ENCODE results near the gene KRTAP10-6. TPM values are rescaled to one million over a fixed set of nuclear protein-coding genes. Genes with fewer than 3 reads are reported as not detected.
"Not testable (repeated sequence)": the region's sequence is repeated elsewhere in the genome, so short reads cannot be mapped to it uniquely, and the experiment has no call there.

KRTAP10-6 gene
- total RNA-seq, 1 experiment from 2014 or later = not detected

DNA sequence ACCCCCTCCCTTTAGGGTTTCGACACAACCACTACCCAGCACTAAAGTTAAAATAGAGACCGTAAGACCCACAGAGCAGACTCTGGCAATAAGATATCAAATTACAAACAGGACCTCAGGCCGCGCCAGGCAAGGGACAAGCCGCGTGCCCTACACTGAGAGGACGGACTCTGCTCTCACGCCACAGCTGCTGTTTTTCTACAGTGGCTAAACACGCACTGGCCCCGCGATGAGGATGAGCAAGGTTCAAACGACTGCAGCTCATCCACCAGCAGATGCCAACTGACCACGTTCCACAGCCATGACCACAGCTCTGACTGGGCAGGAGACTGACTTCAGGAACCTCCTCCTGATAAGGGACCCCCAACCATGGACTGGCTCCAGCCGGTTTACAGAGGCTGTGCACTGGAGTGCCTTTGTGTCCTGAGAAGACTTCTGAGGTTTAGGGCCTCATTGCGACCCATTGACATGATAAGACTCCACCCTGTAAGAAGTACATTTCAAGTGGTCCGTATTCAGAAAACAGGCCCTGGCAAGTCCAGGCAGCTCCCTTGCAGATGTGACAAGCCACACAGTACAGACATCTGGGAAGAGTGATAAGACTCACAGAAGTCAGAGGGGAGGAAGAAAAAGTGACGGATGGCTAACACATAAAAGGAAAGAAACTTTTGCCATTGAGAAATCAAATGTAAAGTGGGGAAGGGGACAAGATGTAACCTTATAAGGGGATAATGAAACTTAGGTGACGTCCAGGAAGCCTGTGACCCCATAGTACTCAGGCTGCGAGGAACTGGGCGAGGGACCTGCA, 1.5 kb upstream of the KRTAP10-6 start:
- DNase-seq (ENCODE audit: low read depth, low spot score) (no peak), ATAC-seq (no peak)
- ChIA-PET RAD21 (ENCODE audit: low non-redundant PET in 1 of 2, low total read pairs in 2 of 2, uncharacterized antibody in 2 of 2, unreplicated experiment in 2 of 2) (no interaction called here), CTCF (no interaction called here), POLR2A (no interaction called here)
- H3K27me3 ChIP-seq (ENCODE audit: insufficient read depth, low read length) = no peaks in the 10 kb centered on the region
- H3K27ac ChIP-seq (ENCODE audit: low read depth, low read length) = no peak overlapping the region
- no peak overlapping the region for H3K9ac ChIP-seq (ENCODE audit: low read length)
- TF ChIP-seq YY1 (IDR thresholded peaks at IDR 0.05; ENCODE audit: extremely low read depth, insufficient replicate concordance, low read depth, low read length) = no peak
- TF ChIP-seq RAD21 (IDR thresholded peaks at IDR 0.05; ENCODE audit: low read depth) = no peak
- TF ChIP-seq EZH2 (IDR thresholded peaks at IDR 0.05) = no peak
- TF ChIP-seq ZFX (IDR thresholded peaks at IDR 0.05) = no peak
- no peak for TF ChIP-seq SP1 (IDR thresholded peaks at IDR 0.05; ENCODE audit: low read depth)
- no peak for TF ChIP-seq SIN3A (IDR thresholded peaks at IDR 0.05; ENCODE audit: low read depth)
- TF ChIP-seq, protein P1, sequence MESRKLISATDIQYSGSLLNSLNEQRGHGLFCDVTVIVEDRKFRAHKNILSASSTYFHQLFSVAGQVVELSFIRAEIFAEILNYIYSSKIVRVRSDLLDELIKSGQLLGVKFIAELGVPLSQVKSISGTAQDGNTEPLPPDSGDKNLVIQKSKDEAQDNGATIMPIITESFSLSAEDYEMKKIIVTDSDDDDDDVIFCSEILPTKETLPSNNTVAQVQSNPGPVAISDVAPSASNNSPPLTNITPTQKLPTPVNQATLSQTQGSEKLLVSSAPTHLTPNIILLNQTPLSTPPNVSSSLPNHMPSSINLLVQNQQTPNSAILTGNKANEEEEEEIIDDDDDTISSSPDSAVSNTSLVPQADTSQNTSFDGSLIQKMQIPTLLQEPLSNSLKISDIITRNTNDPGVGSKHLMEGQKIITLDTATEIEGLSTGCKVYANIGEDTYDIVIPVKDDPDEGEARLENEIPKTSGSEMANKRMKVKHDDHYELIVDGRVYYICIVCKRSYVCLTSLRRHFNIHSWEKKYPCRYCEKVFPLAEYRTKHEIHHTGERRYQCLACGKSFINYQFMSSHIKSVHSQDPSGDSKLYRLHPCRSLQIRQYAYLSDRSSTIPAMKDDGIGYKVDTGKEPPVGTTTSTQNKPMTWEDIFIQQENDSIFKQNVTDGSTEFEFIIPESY (IDR thresholded peaks at IDR 0.05; ENCODE audit: extremely low read depth, insufficient replicate concordance, low read length) = no peak
- TF ChIP-seq EZH2phosphoT487 (IDR thresholded peaks at IDR 0.05; ENCODE audit: borderline replicate concordance) = no peak
- H2AFZ ChIP-seq (ENCODE audit: low read depth, low read length, poor library complexity, severe bottlenecking) = no peak overlapping the region
- H3K9me3 ChIP-seq (ENCODE audit: control insufficient read depth in 1 of 2, insufficient read depth in 1 of 2, low read depth in 1 of 2, low read length in 2 of 2) = no peaks in the 10 kb centered on the region
- H3K36me3 ChIP-seq (ENCODE audit: control insufficient read depth in 1 of 2, insufficient read depth in 2 of 2, low read length in 2 of 2) = no peaks in the 10 kb centered on the region
- intact Hi-C loops (cut with micrococcal nuclease) = no loop called here
- H3K4me1 ChIP-seq (ENCODE audit: control insufficient read depth in 1 of 2, insufficient read depth in 2 of 2, low read length in 2 of 2) = peaks cover 0 to 3% of the 10 kb centered on the region in 2 experiments; a peak in 1 of 4 replicates
- no peak overlapping the region for H3K4me2 ChIP-seq (ENCODE audit: low read length)
- no peaks in the 10 kb centered on the region for H3K79me2 ChIP-seq (ENCODE audit: insufficient read depth, low read length)
- no peaks in the 10 kb centered on the region for H3K9me2 ChIP-seq (ENCODE audit: insufficient read depth)
- no peaks in the 10 kb centered on the region for H4K20me1 ChIP-seq (ENCODE audit: insufficient read depth)
- H3K4me3 ChIP-seq (replicated peaks in 1 of 2; ENCODE audit: low read depth in 1 of 2, low read length in 2 of 2) = no peak overlapping the region
- no TSS peak for BruUV-seq (replicated peaks)

GRCh38 chr21:44591801-44592130, 539 bp downstream of the KRTAP10-6 start:
- H3K9ac ChIP-seq (ENCODE audit: low read length); H3K9me2 ChIP-seq (ENCODE audit: insufficient read depth); H3K9me3 ChIP-seq (ENCODE audit: control insufficient read depth in 1 of 2, insufficient read depth in 1 of 2, low read depth in 1 of 2, low read length in 2 of 2); POLR2A ChIA-PET; H3K27me3 ChIP-seq (ENCODE audit: insufficient read depth, low read length); BruUV-seq (replicated peaks); RAD21 ChIA-PET (ENCODE audit: low non-redundant PET in 1 of 2, low total read pairs in 2 of 2, uncharacterized antibody in 2 of 2, unreplicated experiment in 2 of 2); H3K4me2 ChIP-seq (ENCODE audit: low read length); intact Hi-C loops (cut with micrococcal nuclease); DNase-seq (ENCODE audit: low read depth, low spot score); H3K4me3 ChIP-seq (replicated peaks in 1 of 2; ENCODE audit: low read depth in 1 of 2, low read length in 2 of 2); CTCF ChIA-PET; H2AFZ ChIP-seq (ENCODE audit: low read depth, low read length, poor library complexity, severe bottlenecking); H3K36me3 ChIP-seq (ENCODE audit: control insufficient read depth in 1 of 2, insufficient read depth in 2 of 2, low read length in 2 of 2); H3K4me1 ChIP-seq (ENCODE audit: control insufficient read depth in 1 of 2, insufficient read depth in 2 of 2, low read length in 2 of 2); H3K27ac ChIP-seq (ENCODE audit: low read depth, low read length); H4K20me1 ChIP-seq (ENCODE audit: insufficient read depth); H3K79me2 ChIP-seq (ENCODE audit: insufficient read depth, low read length): not testable (repeated sequence)
- ATAC-seq = peak; percentile 30

- H3K79me2 ChIP-seq (ENCODE audit: insufficient read depth, low read length); H3K4me3 ChIP-seq (replicated peaks in 1 of 2; ENCODE audit: low read depth in 1 of 2, low read length in 2 of 2); intact Hi-C loops (cut with micrococcal nuclease); RAD21 ChIA-PET (ENCODE audit: low non-redundant PET in 1 of 2, low total read pairs in 2 of 2, uncharacterized antibody in 2 of 2, unreplicated experiment in 2 of 2); DNase-seq (ENCODE audit: low read depth, low spot score); H3K27ac ChIP-seq (ENCODE audit: low read depth, low read length); H3K9me3 ChIP-seq (ENCODE audit: control insufficient read depth in 1 of 2, insufficient read depth in 1 of 2, low read depth in 1 of 2, low read length in 2 of 2); BruUV-seq (replicated peaks); H3K36me3 ChIP-seq (ENCODE audit: control insufficient read depth in 1 of 2, insufficient read depth in 2 of 2, low read length in 2 of 2); H2AFZ ChIP-seq (ENCODE audit: low read depth, low read length, poor library complexity, severe bottlenecking); H3K27me3 ChIP-seq (ENCODE audit: insufficient read depth, low read length); CTCF ChIA-PET; POLR2A ChIA-PET; H3K9ac ChIP-seq (ENCODE audit: low read length); ATAC-seq; H3K9me2 ChIP-seq (ENCODE audit: insufficient read depth); H3K4me2 ChIP-seq (ENCODE audit: low read length); H4K20me1 ChIP-seq (ENCODE audit: insufficient read depth); H3K4me1 ChIP-seq (ENCODE audit: control insufficient read depth in 1 of 2, insufficient read depth in 2 of 2, low read length in 2 of 2): not testable (repeated sequence)
Measured at GRCh38 chr21:44590897-44591800, 1.2 kb downstream of the KRTAP10-6 start.

All from HCT116 (cell line).